HG03558 (cell line): ENCODE measurements around the gene CD151.

Experiments
- ATAC-seq: cut with Tn5 transposase; IDR thresholded peaks from one replicate; pipeline ENCODE4 v1.9.1; 2021; ENCODE audit warnings: moderate number of reproducible peaks; ENCODE audit not compliant: unreplicated experiment; ENCODE audit errors: extremely low read depth

Gene CD151

DNA sequence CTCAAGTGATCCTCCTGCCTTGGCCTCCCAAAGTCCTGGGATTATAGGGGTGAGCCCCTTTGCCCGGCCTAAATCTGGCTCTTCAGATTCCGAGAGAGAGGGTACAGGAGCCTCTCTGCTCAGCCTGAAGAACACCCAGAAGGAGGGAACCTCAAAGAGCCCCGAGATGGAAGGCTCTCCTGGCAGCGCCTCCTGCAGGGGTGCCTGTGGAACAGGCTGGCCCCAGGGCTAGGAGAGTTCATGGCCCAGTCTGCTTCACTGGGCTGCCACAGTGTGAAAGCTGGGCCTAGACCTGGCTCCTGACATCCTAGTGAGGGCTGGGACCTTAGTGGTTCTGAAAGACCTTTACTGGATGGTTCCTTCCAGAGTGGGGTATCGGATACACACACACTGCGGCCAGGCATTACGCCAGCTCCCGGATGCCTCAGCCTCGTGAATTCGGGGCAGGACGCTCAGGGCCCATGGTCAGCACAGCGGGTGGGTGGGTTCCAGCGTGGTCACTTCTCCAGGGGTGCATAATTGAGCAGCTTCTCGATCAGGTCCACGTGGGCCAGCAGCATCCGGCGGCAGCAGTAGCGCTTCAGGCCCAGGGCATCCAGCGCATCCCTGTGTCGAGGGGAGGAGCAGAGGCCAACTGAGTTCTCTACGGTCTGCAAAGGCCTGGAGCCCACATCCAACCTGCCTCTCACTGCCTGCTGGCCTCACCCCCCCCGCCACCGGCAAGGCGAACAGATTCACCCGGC is 7.3 kb downstream of the CD151 start:
- no peak for ATAC-seq

- no peak for ATAC-seq
Observed at GRCh38 chr11:841981-842369, 9.2 kb downstream of the CD151 start.

DNA sequence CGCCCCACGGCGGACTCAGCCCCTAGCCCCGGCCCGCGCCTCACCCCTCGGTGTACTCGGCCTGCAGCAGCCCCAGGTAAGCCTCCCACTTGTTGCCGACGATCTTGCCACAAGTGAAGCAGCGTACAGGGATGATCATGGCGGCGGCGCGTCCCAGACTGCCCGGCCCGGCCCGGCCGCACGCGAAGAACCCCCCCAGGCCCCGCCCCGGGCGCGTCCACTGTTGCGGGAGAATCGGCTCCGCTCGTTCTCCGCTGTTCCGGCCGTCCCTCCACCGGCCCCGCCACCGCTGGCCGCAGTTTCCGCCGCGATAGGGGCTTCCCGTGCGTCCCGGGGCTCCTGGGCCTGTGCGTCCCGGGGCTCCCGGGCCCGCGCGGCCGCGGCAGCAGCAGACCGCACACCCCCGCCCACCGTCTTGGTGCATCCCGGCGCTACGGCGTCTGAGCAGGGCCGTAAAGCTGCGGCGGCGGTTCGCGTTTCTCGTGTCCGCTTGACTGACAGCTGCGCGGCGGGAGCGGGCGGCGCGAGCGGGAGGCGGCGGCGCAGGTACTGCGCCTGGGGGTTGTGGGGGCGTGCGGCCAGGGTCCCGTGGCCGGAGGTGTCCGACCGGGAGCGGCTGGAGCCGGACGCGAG is 9.7 kb downstream of the CD151 start, which contains the start of the genes POLR2L and TSPAN4:
Gene POLR2L (minus strand): TSS at position 160 of the 633 bp plus-strand sequence. CDS start 21 bp downstream, at position 139.
Gene TSPAN4 (plus strand): TSS at position 483 of the 633 bp plus-strand sequence. CDS start 7,453 bp downstream, outside the sequence.
- ATAC-seq: no peak

DNA sequence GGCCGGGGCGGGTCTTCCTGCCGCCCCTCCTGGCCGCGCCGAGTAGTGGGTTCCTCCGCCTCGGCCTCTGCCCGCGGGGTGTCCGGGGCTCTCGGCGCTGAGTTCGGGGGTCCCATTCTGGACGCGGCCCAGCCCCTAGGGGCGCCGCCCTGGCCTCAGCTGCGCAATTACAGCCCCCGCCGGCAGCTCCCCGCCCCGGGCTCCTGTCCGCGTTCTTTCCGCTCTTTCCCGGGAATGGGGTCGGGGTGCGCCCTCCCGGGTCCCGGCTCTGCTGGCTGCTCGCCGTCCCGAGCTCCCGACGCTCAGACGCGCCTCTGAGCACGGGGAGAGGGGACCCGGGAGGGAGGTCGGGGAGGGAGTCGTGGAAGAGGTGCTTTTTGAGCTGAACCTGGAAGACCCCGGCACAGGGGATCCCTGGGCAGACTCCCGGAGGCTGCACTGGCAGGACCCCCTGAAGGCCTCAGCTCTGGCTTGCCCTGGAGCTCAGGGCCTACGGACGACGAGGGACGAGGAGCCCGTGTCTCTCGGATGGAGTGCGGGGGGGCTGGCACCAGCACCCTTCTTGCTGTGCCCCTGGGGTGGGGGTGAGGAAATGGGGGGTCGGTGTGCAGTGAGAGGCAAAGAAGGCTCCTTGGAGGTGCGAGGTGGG is 10.5 kb downstream of the CD151 start:
- ATAC-seq: no peak

DNA sequence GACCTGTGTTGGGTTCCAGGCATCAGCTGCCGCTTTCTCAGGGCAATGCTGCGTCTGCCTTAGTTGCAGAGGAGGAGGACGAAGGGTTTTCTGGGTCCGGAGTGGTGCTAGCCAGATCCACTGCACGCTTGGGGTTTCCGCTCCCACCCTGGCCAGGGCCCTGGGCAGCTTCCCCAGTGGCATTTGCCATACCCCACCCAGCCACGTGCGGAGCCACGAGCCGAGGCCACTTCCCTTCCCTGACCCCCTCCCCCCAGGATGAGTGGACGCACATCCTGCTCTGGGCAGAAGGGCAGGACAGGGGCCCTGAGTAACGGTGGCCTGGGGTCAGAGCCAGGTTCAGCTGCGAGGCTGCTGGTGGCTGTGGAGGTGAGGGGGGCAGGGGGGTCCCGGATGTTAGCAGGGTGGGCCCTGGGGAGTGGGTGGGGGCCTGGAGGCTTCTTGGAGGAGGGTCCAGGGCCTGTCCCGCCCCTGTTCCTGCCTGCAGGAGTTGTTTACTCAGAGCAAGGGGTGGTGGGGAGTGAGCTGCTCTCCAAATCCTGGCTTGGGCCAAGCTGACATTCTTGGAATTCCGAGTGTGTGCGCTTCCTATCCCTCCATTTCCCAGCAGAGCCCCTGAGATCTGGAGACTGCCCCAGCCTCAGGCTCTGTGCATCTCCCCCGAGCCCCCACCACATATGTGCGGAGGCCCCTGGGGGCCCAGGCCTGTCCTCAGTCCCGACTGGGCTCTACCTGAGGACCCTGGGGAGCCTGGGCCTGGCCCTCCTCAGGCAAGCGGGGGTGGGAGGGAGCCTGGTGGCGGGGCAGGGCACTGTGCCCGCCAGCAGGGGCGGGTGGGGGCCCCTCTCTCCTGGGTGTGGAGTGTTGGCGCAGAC is 11.3 kb downstream of the CD151 start:
- no peak for ATAC-seq

DNA sequence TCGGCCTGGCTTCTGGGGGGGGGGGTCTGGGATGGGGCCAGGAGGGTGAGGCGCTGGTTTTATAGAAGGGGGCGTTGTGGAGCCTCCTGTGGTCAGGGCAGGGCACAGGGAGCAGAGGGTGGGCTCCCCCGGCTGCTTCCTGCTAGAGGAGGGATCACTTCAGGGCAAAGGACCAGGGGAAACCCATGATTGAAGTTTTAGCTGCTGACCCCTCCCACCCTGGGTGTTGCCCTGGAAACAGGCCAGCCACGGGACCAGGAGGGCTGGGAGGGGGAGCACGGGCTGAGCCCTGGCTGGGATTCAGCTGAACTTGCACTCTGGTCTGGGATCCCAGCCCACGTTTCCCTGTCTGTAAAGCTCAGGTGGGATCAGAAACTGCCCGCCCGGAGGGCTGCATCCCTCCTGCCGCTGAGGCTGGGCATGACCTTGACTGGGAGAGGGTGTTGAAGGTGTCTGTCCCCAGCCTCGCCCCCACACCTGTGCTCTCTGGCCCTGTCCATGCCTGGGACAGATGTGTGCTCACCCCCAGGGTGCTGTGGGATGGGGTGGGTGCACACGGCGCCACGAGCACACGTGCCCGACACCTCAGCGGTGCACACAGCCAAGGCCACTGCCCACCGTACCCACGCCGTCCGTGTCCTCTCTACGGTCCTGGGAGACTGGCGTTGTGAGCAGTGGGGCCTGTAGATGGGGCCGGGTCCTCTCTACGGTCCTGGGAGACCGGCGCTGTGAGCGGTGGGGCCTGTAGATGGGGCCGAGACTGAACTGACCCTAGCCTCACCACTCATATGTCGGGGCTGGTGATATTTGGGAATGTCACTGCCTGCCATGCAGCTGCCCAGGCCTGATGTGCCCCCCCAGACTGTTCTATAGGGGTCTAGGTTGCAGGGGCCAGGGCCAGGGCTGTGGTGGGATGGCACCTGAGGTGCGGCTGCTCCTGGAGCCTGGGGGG is 12.2 kb downstream of the CD151 start:
- ATAC-seq: no peak

DNA sequence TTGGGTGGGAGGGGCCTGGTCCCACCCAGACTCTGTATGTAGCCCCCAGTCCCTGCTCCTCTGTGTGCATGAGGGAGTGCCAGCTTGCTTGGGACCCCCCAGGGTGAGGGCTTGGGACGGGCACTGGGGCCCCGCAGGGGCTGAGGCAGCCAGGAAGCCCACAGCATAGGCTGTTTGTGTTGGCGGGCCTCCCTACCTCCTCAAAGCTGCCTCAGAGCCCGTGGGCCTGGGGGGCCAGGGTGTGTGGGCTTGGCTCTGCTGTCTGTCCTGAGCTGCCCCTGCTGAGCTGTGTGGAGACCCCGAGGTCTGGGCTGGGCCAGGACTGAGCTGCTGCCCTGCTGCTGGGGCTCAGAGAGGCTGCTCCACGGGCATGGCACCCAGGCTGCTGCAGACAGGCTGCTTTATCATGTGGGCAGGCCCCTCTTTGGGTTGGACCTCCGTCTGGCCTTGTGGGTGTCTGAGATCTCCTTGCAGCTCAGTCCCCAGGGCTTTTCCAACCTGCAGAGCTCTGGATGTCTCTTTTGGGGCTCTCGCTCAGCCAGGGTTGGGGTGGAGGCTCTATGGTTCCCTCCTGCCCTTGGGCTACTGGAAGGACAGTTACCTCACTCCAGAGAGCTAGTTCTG is 13.2 kb downstream of the CD151 start:
- no peak for ATAC-seq

GRCh38 chr11:846496-847098 is 13.8 kb downstream of the CD151 start:
- ATAC-seq: no peak

DNA sequence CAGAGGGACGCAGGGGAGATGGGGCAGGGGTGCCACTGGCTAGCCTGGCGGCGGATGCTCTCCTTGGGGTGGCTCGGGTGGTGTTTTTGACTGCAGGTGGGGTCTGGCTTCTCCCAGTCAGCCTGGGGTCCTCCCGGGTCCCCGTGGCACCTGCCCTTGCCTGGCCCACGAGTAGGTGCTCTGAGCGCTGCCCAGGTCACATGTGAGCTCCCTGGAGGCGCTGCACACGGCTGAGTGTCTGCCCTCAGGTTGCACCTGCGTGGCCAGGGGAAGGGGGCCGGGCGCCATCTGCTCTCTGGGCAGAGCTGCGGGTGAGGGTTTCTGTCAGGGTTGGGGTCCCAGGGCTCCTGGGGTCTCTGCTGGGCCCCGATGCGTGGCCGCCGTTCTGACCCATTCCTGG is 15.1 kb downstream of the CD151 start:
- no peak for ATAC-seq

DNA sequence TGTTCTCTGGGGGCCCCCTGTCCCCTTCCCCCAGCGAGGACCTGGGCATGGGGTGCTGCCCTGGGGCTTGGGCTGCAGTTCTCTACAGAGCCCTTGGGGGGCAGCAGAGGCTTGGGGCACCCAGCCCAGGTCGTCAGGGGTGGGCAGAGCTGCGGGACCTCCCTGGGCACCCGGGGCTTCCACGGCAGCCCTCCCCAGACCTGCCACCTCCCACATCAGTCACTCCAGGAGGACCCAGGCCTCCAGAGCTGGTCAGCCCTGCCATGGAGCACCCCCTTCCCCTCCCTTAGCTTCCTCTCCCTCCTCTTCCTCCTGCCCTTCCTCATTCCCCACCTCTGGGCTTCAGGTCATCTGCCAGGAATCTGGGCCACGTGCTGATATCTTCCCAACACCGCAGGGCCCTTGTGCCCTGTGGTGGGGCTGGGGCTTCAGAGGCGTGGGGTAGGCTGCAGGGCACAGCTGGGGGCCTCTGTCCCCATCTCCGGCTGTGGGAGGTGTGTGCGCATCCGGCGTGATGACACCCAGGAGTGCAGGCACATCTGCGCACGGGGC is 15.7 kb downstream of the CD151 start:
- ATAC-seq: no peak

DNA sequence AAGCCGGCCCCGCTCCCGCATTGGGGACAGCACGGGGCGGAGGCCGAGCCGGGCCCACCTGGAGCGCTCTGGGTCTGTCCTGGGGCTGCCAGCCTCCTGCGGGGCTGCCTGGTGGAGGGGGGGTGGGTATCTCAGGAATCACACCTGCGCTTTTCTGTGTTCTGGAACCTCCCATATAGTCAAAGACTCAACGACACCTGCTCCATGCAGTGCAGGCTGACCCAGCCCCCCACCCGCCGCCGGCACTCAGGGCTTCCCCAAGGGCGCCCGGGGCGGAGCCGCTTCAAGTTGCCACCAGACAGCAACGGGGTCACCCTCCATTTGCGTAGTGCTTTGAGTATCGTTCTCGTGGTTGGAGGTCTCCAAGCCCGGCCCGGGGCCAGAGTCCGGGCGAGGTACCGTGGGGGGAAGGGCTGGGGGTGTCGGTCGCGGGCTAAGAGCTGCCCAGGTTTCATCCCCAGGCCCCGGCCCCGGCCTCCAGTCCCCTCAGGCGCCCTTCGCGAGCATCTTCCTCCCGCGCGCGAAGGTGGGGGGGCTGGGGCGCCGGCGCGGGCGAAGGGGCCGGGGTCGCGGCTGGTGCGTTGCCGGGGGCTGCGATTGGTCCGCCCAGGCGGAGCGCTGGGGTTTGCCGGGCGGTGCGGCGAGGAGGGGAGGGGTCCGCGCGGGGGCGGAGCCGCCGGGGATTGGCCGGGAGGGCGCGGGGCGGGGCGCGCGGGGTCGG is 16.5 kb downstream of the CD151 start:
- ATAC-seq: no peak

DNA sequence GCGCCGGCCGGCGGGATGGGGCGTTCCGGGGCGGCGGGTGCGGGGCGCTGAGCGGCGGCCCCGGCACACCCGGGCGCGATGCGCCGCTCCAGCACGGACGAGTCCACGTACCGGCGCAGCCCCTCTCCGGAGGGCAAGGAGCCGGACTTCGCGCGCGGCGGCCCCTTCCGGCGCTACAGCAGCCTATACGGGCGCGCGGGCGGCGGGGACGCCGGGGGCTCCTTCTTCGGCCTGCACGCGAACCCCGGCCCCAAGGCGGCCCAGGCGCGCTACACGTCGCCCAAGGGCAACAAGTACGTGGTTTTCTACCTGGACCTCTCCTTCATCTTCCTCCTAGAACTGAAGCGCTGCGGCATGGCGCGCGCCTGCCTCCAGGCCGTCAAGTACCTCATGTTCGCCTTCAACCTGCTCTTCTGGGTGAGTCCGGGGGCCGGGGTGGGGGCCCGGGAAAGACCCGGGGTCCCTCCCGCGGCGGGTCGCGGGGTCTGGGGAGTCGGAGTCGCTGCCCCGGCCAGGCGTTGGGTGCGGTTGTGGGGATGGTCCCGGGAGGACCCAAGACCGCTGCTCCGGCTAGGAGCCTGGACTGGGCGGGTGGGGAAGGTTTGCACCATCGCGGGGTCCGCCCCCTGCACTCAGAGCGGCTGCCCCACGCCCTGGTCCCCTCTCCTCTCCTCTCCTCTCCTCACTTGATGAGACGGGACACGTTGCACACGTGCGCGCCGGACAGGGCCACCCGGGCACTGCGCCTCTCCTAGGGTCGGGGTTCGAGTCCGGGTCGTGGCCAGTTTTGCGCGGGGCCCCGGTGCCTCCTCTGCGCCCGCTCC is 17.4 kb downstream of the CD151 start:
- no peak for ATAC-seq

GRCh38 chr11:850775-851763 is 18.3 kb downstream of the CD151 start:
- no peak for ATAC-seq

GRCh38 chr11:852762-853161 is 20.0 kb downstream of the CD151 start:
- ATAC-seq: no peak

GRCh38 chr11:853682-854448 is 21.1 kb downstream of the CD151 start:
- no peak for ATAC-seq
